Measurements from ENCODE around the gene AVPR1A. TPM values are rescaled to one million over a fixed set of nuclear protein-coding genes. Genes with fewer than 3 reads are reported as not detected.

The AVPR1A gene
- total and polyA plus RNA-seq, 10 of the 15 experiments (the other 5 are each of a cell fraction or from before 2014, with no cell fraction given) = 0.04 to 0.10 TPM; not detected in 8

GRCh38 chr12:63163541-63163940 is 12.5 kb upstream of the AVPR1A start:
- H3K4me2 ChIP-seq (ENCODE audit: control insufficient read depth, insufficient read depth) = no peak overlapping the region
- FAIRE-seq (no peak), DNase-seq (ENCODE audit: low read depth, low spot score) (no peak), ATAC-seq (no peak)
- SMC1A ChIA-PET (ENCODE audit: uncharacterized antibody, unreplicated experiment) = no interaction called here
- RAD21 ChIA-PET (ENCODE audit: unreplicated experiment) = no interaction called here
- no peak overlapping the region for H3K4me3 ChIP-seq
- H3K36me3 ChIP-seq (ENCODE audit: control insufficient read depth in 2 of 2, insufficient read depth in 2 of 2, low read length in 1 of 2) = no peaks in the 10 kb centered on the region
- no peaks in the 10 kb centered on the region for H3K27me3 ChIP-seq (replicated peaks in 1 of 2; ENCODE audit: control insufficient read depth in 2 of 2, insufficient read depth in 2 of 2, low read length in 1 of 2)
- no peak overlapping the region for H3K27ac ChIP-seq (ENCODE audit: control insufficient read depth, insufficient read depth)
- intact Hi-C loops (cut with micrococcal nuclease; ENCODE audit: unreplicated experiment) (no loop called here), in situ Hi-C loops (cut with MboI) (no loop called here)
- BruUV-seq (replicated peaks) = no TSS peak
- no peak overlapping the region for H2AFZ ChIP-seq (ENCODE audit: control insufficient read depth, low read depth, low read length)
- TF ChIP-seq SRF (IDR thresholded peaks at IDR 0.05; ENCODE audit: low read depth in 2 of 2, low read length in 2 of 2) = no peak
- TF ChIP-seq SMAD5 (IDR thresholded peaks at IDR 0.05; ENCODE audit: low read depth) = no peak
- TF ChIP-seq REST (IDR thresholded peaks at IDR 0.05; ENCODE audit: low read depth, low read length) = no peak
- no peak for TF ChIP-seq SMC3 (IDR thresholded peaks at IDR 0.05; ENCODE audit: borderline replicate concordance, low read length)
- no peak for TF ChIP-seq ATF3 (IDR thresholded peaks at IDR 0.05; ENCODE audit: borderline replicate concordance, extremely low read depth, low read depth, low read length)
- TF ChIP-seq BHLHE40 (IDR thresholded peaks at IDR 0.05; ENCODE audit: borderline replicate concordance in 1 of 2, low read depth in 2 of 2, low read length in 1 of 2) = no peak
- no peak for TF ChIP-seq MYB (IDR thresholded peaks at IDR 0.05; ENCODE audit: borderline replicate concordance, low read depth, low read length)
- TF ChIP-seq PML (IDR thresholded peaks at IDR 0.05; ENCODE audit: low read length) = no peak
- WGBS (ENCODE audit: insufficient coverage, insufficient replicate concordance, low lambda C conversion rate, missing lambda C conversion rate) = 0% methylated on average over 1 of the region's 1 CpG
- H3K4me1 ChIP-seq (ENCODE audit: control insufficient read depth, insufficient read depth, low read length) = no peaks in the 10 kb centered on the region
- H4K20me1 ChIP-seq (ENCODE audit: control insufficient read depth, insufficient read depth) = no peaks in the 10 kb centered on the region
- H3K9ac ChIP-seq (ENCODE audit: control insufficient read depth, insufficient read depth, low read length) = no peak overlapping the region
- CTCF ChIA-PET = no interaction called here
- H3K9me3 ChIP-seq (replicated peaks; ENCODE audit: control insufficient read depth, insufficient read depth, low read length) = no peaks in the 10 kb centered on the region
- POLR2A ChIA-PET = no interaction called here
- H3K79me2 ChIP-seq (ENCODE audit: control insufficient read depth, insufficient read depth, low read length) = no peaks in the 10 kb centered on the region
